ENCODE results near the gene PAQR4. TPM values are rescaled to one million over a fixed set of nuclear protein-coding genes. Genes with fewer than 3 reads are reported as not detected.

Gene PAQR4
- total RNA-seq, 1 donor from 2014 or later, result 11.4 TPM

GRCh38 chr16:2991566-2992261 is 22.6 kb downstream of the PAQR4 start:
- intact Hi-C loops (cut with DNase I), result no loop called here
- no peak for ATAC-seq
- no peak for DNase-seq (ENCODE audit: missing footprints)

DNA sequence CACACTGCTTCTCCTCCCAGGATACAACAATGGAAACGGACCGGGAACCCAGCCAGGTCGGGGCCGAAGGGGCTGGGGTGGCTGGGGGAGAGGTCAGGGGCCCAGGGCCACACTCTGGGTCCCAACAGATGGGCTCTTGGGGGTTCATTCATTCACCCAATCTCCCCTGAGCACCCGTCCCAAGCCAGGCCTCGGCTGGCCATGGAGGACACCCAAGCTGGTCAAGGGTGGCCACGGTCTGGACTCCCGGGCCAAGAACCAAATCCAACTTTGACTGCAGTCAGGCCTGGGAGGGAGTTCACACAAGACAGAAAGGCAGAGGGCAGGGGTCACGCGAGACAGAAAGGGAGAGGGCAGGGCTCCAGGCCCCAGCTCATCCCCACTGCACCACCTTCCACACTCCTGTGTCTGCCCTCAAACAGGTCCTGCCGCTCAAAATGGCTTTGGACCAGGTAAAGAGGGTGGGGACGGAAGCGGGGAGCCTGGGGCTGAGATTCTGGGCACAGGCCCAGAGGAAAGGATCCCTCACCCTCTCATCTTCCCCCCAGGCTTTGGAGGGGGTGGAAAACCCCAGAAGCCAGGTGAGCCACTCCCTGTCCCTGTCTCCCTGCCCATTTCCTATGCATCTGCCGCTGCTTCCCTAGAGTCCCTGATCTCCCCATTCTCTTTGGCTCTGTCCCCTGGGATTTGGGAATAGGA is 23.4 kb downstream of the PAQR4 start:
- intact Hi-C loops (cut with DNase I), result no loop called here
- DNase-seq (ENCODE audit: missing footprints) (no peak), ATAC-seq (no peak)

DNA sequence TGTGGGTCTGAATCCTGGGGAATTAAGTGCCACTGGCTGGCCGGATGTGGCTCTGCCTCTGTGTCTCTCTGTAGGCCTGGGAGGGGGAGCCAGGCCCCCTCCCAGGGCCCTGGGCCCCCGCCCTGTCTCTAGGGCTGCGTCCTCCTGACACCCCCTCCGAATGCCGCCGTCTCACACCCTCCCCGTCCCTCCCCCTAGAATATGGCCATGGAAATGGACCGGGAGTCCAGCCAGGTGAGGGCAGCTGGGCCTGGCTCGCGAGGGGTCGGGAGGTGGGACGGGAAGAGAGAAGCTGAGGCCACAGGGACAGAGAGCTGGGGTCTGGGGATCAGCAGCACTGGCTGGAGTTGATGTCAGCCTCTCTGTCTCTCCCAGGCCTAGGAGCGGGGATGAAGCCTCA is 27.1 kb downstream of the PAQR4 start:
- intact Hi-C loops (cut with DNase I), result no loop called here
- DNase-seq (ENCODE audit: missing footprints), result no peak
- ATAC-seq, result no peak

- no peak for ATAC-seq
- no peak for DNase-seq (ENCODE audit: missing footprints)
- intact Hi-C loops (cut with DNase I), result no loop called here
Measured at GRCh38 chr16:2999929-3000328, 30.8 kb downstream of the PAQR4 start.

DNA sequence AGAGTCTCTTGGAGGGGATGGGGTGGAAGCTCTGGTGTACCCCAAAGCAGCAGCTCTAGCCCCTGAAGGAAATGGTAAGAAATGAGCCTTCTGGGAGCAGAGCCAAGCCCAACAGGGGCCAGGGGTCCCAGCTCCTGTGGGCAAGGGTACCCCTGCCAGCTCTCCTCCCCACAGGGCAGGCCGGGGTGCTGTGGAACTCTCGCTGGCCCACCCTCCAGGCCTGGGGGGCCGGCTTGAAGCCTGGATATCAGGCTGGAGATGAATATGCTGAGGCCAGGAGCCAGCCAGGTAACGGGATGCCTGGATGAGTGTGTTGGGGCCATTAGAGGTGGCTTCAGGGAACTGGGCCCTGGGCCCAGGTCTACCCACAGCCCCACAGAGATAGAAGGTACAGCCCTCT is 31.4 kb downstream of the PAQR4 start:
- DNase-seq (ENCODE audit: missing footprints), result no peak
- intact Hi-C loops (cut with DNase I), result no loop called here

DNA sequence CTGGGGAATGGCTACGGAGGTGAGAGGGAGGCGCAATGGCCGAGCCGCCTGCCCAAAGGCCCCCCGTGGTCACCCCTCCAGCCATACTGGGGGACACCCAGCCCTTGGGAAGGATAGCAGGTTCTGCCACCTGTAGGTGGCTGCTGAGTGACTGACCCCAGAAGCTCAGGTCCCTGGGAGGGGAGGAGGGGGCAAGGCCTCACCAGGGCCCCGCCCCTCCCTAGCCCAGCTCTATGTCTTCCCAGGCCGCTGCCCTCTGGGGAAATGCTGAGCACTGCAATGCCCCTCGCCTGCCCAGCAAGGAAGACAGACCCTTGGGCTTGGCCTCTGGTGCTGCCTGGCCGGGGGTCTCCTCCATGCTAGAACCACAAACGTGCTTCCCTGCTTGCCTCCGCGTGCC is 32.2 kb downstream of the PAQR4 start:
- ATAC-seq (no peak), DNase-seq (ENCODE audit: missing footprints) (no peak)
- intact Hi-C loops (cut with DNase I), result no loop called here

More for the DNA sequence above, 31.4 kb downstream of the PAQR4 start:
- no peak for ATAC-seq

GRCh38 chr16:3003582-3004270 is 34.6 kb downstream of the PAQR4 start:
- intact Hi-C loops (cut with DNase I), result no loop called here
- ATAC-seq, result peak; percentile 98

GRCh38 chr16:3004319-3004718 is 35.2 kb downstream of the PAQR4 start:
- no peak for ATAC-seq
- DNase-seq (ENCODE audit: missing footprints), result no peak
- intact Hi-C loops (cut with DNase I), result no loop called here

More at GRCh38 chr16:3003582-3004270, 34.6 kb downstream of the PAQR4 start:
- peak; percentile 98 for DNase-seq (ENCODE audit: missing footprints)

DNA sequence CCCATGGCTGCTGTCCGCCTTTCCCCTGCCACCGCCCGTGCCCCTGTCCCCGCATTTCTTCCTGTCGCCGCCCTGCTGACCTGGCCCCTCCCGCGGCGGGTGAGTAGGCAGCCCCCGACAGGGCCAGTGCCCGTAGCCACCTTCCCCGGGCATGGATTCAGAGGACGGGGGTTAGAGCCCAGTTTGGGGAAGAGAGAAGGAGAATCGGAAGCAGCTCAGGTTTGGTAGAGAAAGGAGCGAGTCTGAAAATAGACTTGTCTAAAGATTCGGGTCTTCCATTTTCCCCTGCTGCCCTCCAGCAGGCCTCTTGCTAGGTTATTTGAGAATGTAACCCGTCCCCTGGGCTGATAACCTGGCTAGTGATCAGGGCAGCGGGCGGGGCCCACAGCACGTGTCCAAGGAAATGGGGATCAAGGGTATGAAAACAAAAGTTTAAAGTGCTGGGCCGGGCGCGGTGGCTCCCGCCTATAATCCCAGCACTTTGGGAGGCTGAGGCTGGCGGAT is 35.7 kb downstream of the PAQR4 start:
- no peak for ATAC-seq
- intact Hi-C loops (cut with DNase I), result no loop called here
- no peak for DNase-seq (ENCODE audit: missing footprints)

- intact Hi-C loops (cut with DNase I), result no loop called here
- DNase-seq (ENCODE audit: missing footprints) (no peak), ATAC-seq (no peak)
Measured at GRCh38 chr16:3007059-3007956, 38.2 kb downstream of the PAQR4 start.

DNA sequence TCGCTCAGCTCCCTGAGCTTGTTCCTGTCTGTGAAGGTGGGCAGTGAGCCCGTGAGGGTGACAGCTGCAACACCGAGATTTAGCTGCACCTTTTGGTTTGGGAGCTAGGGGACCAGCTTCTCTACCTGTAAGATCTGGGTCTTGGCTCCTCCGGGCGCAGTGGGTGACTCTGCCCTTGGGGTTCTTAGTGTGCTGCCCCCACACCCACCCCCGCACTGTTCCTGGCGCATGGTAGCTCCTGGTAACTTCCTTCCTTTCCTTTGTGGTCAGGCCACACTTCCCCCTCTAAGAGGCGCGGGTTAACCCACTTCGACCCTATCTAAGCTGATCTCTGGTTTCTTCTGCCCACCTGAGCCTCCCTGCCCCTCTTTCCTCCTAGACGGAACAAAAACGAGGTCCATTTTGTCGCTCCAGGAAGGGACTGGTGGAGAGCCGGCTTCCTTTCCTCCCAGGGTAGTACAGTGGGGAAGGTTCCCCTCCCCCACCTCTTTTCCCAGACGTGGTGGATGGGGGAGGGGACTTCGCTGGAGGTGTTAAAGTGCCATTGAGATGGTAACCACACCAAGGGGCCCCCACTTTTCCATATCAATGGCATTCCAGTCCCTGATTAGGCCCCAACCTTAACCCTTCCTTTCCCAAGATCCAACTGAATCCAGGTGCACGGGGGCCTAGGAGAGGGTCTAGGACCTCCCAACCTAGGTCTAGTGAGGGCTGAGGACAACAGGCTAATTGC is 39.0 kb downstream of the PAQR4 start:
- DNase-seq (ENCODE audit: missing footprints), result peak; percentile 81
- no peak for ATAC-seq
- intact Hi-C loops (cut with DNase I), result no loop called here

- intact Hi-C loops (cut with DNase I), result no loop called here
- no peak for ATAC-seq
- no peak for DNase-seq (ENCODE audit: missing footprints)
Measured at GRCh38 chr16:3008690-3009037, 39.5 kb downstream of the PAQR4 start.

DNA sequence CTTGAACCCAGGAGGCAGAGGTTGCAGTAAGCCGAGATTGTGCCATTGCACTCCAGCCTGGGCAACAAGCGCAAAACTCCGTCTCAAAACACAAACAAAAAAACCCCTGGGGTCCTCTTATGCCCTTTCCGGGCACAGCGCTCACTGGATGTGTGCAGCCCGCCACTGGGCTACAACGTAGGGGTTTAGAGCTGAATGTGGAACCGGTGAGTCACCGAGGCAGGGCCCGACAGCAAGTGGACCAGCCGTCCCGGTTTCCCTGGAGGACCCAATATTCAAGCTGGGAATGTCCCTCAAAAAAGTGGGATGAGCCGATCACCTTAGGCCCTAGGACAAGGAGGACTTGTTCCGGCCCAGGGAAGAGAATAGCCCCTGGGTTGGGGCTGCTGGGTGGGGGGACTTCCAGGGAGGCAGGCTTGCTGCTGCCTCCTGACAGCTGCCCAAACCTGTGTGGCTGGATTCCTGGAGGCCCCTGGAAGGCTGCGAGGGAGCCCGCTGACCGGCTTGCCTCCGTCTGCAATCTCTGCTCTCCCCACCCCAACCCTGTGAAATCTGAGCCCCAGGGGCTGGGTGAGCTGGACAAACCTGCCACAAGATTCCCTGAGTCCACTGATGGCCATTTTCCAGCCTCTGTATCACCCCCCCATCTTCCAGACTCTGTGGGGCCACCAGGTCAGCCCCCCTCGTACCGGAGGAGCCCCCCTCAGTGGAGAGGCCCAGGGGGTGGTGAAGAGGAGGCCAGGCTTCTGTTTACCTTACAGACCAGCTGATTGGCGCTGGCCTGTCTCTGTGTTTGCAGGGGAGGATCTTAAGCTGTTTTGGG is 40.6 kb downstream of the PAQR4 start:
- intact Hi-C loops (cut with DNase I), result no loop called here
- ATAC-seq, result no peak
- DNase-seq (ENCODE audit: missing footprints), result no peak

DNA sequence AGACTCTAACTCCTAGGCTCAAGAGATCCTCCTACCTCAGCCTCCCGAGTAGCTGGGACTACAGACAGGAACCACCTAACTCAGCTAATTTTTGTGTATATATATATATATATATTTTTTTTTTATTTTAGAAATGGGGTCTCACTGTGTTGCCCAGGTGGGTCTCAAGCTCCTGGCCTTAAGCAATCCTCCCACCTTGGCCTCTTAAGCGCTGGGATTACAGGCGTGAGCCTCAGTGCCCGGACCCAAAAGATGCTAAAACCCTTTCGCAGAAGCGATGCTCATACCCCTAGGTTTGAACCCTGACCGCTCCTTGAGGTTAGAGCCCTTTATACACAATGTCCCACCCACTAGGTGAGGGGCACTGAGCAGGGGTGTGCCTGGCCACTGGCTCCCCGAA is 41.4 kb downstream of the PAQR4 start:
- DNase-seq (ENCODE audit: missing footprints), result no peak
- intact Hi-C loops (cut with DNase I), result no loop called here
- ATAC-seq, result no peak

DNA sequence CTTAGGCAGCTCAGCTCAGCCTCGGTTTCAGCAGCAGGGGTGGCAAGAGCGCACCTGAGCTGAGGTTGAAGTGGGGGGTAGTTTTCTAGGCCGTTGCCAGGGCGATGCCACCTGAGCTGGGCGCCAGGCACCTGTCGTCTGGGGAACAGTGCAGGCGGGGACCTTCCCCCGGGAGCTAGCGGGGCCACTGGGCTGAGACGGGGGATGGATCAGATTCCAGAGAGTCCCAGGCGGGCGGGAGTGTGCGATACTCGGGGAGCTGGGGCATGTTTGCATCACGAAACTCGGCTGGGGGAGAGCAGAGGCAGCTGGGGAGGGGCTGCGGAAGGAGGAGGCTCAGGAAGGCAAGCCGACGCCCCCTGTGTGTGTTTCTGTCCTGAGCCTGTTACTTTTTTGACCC is 43.1 kb downstream of the PAQR4 start:
- intact Hi-C loops (cut with DNase I), result no loop called here
- ATAC-seq (no peak), DNase-seq (ENCODE audit: missing footprints) (no peak)

DNA sequence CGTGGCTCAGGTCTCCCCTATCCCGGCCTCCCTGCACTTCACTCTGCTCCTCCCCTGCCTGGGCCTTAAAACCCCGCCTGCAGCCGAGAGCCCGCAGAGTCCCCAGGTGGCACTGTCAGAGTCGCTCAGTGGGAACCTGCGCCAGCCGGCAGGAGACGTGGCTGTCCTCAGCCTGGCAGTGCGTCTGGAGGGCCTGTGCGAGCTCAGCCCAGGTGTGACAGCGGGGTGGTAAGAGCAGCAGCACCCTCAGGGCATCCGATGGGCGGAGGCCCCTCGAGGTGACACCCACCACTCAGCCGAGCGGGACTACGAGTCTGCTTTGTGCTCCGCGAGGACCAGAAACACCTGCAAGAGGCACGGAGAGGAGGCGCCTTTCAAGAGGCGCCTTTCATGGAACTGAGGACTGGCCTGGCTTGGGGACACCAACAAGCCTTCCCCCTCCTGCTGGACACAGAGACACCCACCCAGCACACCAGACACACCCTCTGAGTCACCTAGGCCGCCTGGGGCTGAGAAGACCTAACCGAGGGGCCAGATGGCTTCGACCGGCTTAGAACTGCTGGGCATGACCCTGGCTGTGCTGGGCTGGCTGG is 43.8 kb downstream of the PAQR4 start, which contains the start of gene CLDN9:
TSS of gene CLDN9 (plus strand) at position 96 of the 593 bp plus-strand sequence. CDS start at position 536, 440 bp downstream.
- intact Hi-C loops (cut with DNase I), result no loop called here
- ATAC-seq, result no peak
- DNase-seq (ENCODE audit: missing footprints), result no peak

DNA sequence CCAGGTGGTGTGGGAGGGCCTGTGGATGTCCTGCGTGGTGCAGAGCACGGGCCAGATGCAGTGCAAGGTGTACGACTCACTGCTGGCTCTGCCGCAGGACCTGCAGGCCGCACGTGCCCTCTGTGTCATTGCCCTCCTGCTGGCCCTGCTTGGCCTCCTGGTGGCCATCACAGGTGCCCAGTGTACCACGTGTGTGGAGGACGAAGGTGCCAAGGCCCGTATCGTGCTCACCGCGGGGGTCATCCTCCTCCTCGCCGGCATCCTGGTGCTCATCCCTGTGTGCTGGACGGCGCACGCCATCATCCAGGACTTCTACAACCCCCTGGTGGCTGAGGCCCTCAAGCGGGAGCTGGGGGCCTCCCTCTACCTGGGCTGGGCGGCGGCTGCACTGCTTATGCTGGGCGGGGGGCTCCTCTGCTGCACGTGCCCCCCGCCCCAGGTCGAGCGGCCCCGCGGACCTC is 44.4 kb downstream of the PAQR4 start:
- ATAC-seq (no peak), DNase-seq (ENCODE audit: missing footprints) (no peak)
- intact Hi-C loops (cut with DNase I), result no loop called here
